Measurements from ENCODE around the gene TBC1D3B.

DNA sequence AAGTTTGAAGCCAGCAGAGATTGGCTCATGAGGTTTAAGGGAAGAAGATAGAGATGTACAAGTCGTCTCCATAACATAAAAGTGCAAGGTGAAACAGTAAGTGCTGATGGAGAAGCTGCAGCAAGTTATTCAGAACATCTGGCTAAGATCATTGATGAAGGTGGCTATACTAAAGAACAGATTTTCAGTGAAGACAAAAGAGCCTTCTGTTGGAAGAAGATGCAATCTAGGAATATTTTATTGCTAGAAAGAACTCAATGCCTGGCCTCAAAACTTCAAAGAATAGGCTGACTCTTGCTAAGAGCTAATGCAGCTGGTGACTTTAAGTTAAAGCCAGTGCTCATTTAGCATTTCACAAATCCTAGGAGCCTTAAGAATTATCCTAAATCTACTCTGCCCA, 46.8 kb downstream of the TBC1D3B start:
- TF ChIP-seq, protein P1, sequence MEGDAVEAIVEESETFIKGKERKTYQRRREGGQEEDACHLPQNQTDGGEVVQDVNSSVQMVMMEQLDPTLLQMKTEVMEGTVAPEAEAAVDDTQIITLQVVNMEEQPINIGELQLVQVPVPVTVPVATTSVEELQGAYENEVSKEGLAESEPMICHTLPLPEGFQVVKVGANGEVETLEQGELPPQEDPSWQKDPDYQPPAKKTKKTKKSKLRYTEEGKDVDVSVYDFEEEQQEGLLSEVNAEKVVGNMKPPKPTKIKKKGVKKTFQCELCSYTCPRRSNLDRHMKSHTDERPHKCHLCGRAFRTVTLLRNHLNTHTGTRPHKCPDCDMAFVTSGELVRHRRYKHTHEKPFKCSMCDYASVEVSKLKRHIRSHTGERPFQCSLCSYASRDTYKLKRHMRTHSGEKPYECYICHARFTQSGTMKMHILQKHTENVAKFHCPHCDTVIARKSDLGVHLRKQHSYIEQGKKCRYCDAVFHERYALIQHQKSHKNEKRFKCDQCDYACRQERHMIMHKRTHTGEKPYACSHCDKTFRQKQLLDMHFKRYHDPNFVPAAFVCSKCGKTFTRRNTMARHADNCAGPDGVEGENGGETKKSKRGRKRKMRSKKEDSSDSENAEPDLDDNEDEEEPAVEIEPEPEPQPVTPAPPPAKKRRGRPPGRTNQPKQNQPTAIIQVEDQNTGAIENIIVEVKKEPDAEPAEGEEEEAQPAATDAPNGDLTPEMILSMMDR (IDR thresholded peaks at IDR 0.05) = no peak
- TF ChIP-seq POLR2A (IDR thresholded peaks at IDR 0.05) = no peak

Data from body of pancreas (tissue), 4 donors.